ENCODE data around the gene SOX10.

SOX10 gene

GRCh38 chr22:38026130-38027111 lies 42.1 kb upstream of the SOX10 start:
- WGBS, 2 experiments (ENCODE audit: insufficient coverage in 2 of 2) = 86 to 90% methylated on average over 6 to 9 of the region's 22 CpGs
- Histone ChIP-seq H3K4me1 (ENCODE audit: control insufficient read depth, insufficient read depth, low read length, poor library complexity, severe bottlenecking) (peaks cover 14% of the 10 kb centered on the region), H3K4me3 (ENCODE audit: extremely low read depth, insufficient read depth, low read length, poor library complexity, severe bottlenecking) (no peak overlapping the region), H3K9me3 (ENCODE audit: control insufficient read depth, low read length) (no peaks in the 10 kb centered on the region), H3K27ac (ENCODE audit: low read depth, low read length, severe bottlenecking) (no peak overlapping the region), H3K36me3 (ENCODE audit: control insufficient read depth, insufficient read depth, low read length) (no peaks in the 10 kb centered on the region)

GRCh38 chr22:38025514-38025913 lies 41.2 kb upstream of the SOX10 start:
- 93% methylated on average over 8 of the region's 8 CpGs for WGBS, 2 experiments (ENCODE audit: insufficient coverage in 2 of 2)
- Histone ChIP-seq H3K4me1 (ENCODE audit: control insufficient read depth, insufficient read depth, low read length, poor library complexity, severe bottlenecking) (peaks cover 7% of the 10 kb centered on the region), H3K9me3 (ENCODE audit: control insufficient read depth, low read length) (no peaks in the 10 kb centered on the region), H3K27ac (ENCODE audit: low read depth, low read length, severe bottlenecking) (no peak overlapping the region), H3K36me3 (ENCODE audit: control insufficient read depth, insufficient read depth, low read length) (no peaks in the 10 kb centered on the region), H3K4me3 (ENCODE audit: extremely low read depth, insufficient read depth, low read length, poor library complexity, severe bottlenecking) (no peak overlapping the region)

- H3K27ac ChIP-seq (ENCODE audit: low read depth, low read length, severe bottlenecking) = no peak overlapping the region
- H3K36me3 ChIP-seq (ENCODE audit: control insufficient read depth, insufficient read depth, low read length) = no peaks in the 10 kb centered on the region
- 89 to 93% methylated on average over 4 to 5 of the region's 6 CpGs for WGBS, 2 experiments (ENCODE audit: insufficient coverage in 2 of 2)
- H3K4me1 ChIP-seq (ENCODE audit: control insufficient read depth, insufficient read depth, low read length, poor library complexity, severe bottlenecking) = peaks cover 5% of the 10 kb centered on the region
- H3K9me3 ChIP-seq (ENCODE audit: control insufficient read depth, low read length) = no peaks in the 10 kb centered on the region
- no peak overlapping the region for H3K4me3 ChIP-seq (ENCODE audit: extremely low read depth, insufficient read depth, low read length, poor library complexity, severe bottlenecking)
Measured at GRCh38 chr22:38023045-38023444, 38.7 kb upstream of the SOX10 start.

- WGBS, 2 experiments (ENCODE audit: insufficient coverage in 2 of 2) = 88 to 95% methylated on average over 4 to 5 of the region's 6 CpGs
- Histone ChIP-seq H3K4me1 (ENCODE audit: control insufficient read depth, insufficient read depth, low read length, poor library complexity, severe bottlenecking) (peaks cover under 1% of the 10 kb centered on the region), H3K36me3 (ENCODE audit: control insufficient read depth, insufficient read depth, low read length) (no peaks in the 10 kb centered on the region), H3K9me3 (ENCODE audit: control insufficient read depth, low read length) (no peaks in the 10 kb centered on the region), H3K27ac (ENCODE audit: low read depth, low read length, severe bottlenecking) (no peak overlapping the region), H3K4me3 (ENCODE audit: extremely low read depth, insufficient read depth, low read length, poor library complexity, severe bottlenecking) (no peak overlapping the region)
Measured at GRCh38 chr22:38021206-38021605, 36.9 kb upstream of the SOX10 start.

GRCh38 chr22:38018938-38019827 lies 34.8 kb upstream of the SOX10 start:
- Histone ChIP-seq H3K36me3 (ENCODE audit: control insufficient read depth, insufficient read depth, low read length) (no peaks in the 10 kb centered on the region), H3K27ac (ENCODE audit: low read depth, low read length, severe bottlenecking) (no peak overlapping the region), H3K4me1 (ENCODE audit: control insufficient read depth, insufficient read depth, low read length, poor library complexity, severe bottlenecking) (no peaks in the 10 kb centered on the region), H3K4me3 (ENCODE audit: extremely low read depth, insufficient read depth, low read length, poor library complexity, severe bottlenecking) (no peak overlapping the region), H3K9me3 (ENCODE audit: control insufficient read depth, low read length) (no peaks in the 10 kb centered on the region)
- WGBS, 2 experiments (ENCODE audit: insufficient coverage in 2 of 2) = 91 to 94% methylated on average over 11 to 13 of the region's 19 CpGs

GRCh38 chr22:38017939-38018885 lies 33.9 kb upstream of the SOX10 start:
- 89 to 93% methylated on average over 12 of the region's 12 CpGs for WGBS, 2 experiments (ENCODE audit: insufficient coverage in 2 of 2)
- no peaks in the 10 kb centered on the region for H3K9me3 ChIP-seq (ENCODE audit: control insufficient read depth, low read length)
- no peaks in the 10 kb centered on the region for H3K4me1 ChIP-seq (ENCODE audit: control insufficient read depth, insufficient read depth, low read length, poor library complexity, severe bottlenecking)
- no peaks in the 10 kb centered on the region for H3K36me3 ChIP-seq (ENCODE audit: control insufficient read depth, insufficient read depth, low read length)
- H3K27ac ChIP-seq (ENCODE audit: low read depth, low read length, severe bottlenecking) = no peak overlapping the region
- H3K4me3 ChIP-seq (ENCODE audit: extremely low read depth, insufficient read depth, low read length, poor library complexity, severe bottlenecking) = no peak overlapping the region

- H3K4me1 ChIP-seq (ENCODE audit: control insufficient read depth, insufficient read depth, low read length, poor library complexity, severe bottlenecking) = no peaks in the 10 kb centered on the region
- H3K36me3 ChIP-seq (ENCODE audit: control insufficient read depth, insufficient read depth, low read length) = no peaks in the 10 kb centered on the region
- no peaks in the 10 kb centered on the region for H3K9me3 ChIP-seq (ENCODE audit: control insufficient read depth, low read length)
- no peak overlapping the region for H3K27ac ChIP-seq (ENCODE audit: low read depth, low read length, severe bottlenecking)
- 96 to 99% methylated on average over 7 of the region's 7 CpGs for WGBS, 2 experiments (ENCODE audit: insufficient coverage in 2 of 2)
- H3K4me3 ChIP-seq (ENCODE audit: extremely low read depth, insufficient read depth, low read length, poor library complexity, severe bottlenecking) = no peak overlapping the region
Measured at GRCh38 chr22:38017272-38017920, 33.0 kb upstream of the SOX10 start.

GRCh38 chr22:38016182-38017151 lies 32.1 kb upstream of the SOX10 start:
- Histone ChIP-seq H3K4me3 (ENCODE audit: extremely low read depth, insufficient read depth, low read length, poor library complexity, severe bottlenecking) (no peak overlapping the region), H3K36me3 (ENCODE audit: control insufficient read depth, insufficient read depth, low read length) (no peaks in the 10 kb centered on the region), H3K9me3 (ENCODE audit: control insufficient read depth, low read length) (no peaks in the 10 kb centered on the region), H3K27ac (ENCODE audit: low read depth, low read length, severe bottlenecking) (no peak overlapping the region), H3K4me1 (ENCODE audit: control insufficient read depth, insufficient read depth, low read length, poor library complexity, severe bottlenecking) (no peaks in the 10 kb centered on the region)
- 86 to 92% methylated on average over 16 to 28 of the region's 33 CpGs for WGBS, 2 experiments (ENCODE audit: insufficient coverage in 2 of 2)

- Histone ChIP-seq H3K27ac (ENCODE audit: low read depth, low read length, severe bottlenecking) (no peak overlapping the region), H3K4me3 (ENCODE audit: extremely low read depth, insufficient read depth, low read length, poor library complexity, severe bottlenecking) (no peak overlapping the region)
- WGBS, 2 experiments (ENCODE audit: insufficient coverage in 2 of 2) = 83 to 92% methylated on average over 1 of the region's 1 CpG
Measured at GRCh38 chr22:38014083-38014482, 29.7 kb upstream of the SOX10 start.

More at GRCh38 chr22:38014083-38014482, 29.7 kb upstream of the SOX10 start:
- H3K36me3 ChIP-seq (ENCODE audit: control insufficient read depth, insufficient read depth, low read length) = no peaks in the 10 kb centered on the region
- no peaks in the 10 kb centered on the region for H3K9me3 ChIP-seq (ENCODE audit: control insufficient read depth, low read length)
- no peaks in the 10 kb centered on the region for H3K4me1 ChIP-seq (ENCODE audit: control insufficient read depth, insufficient read depth, low read length, poor library complexity, severe bottlenecking)

Measured in mesodermal cell (in vitro differentiated cells).